Stimulated activated CD8-positive, alpha-beta memory T cell treated with anti-CD3 and anti-CD28 coated beads, Interleukin-2, amount 100 ng/mL, for 48 hours (primary cell): ENCODE results near the gene LITAF.
"Not testable (repeated sequence)": the region's sequence is repeated elsewhere in the genome, so short reads cannot be mapped to it uniquely, and the experiment has no call there.

Source experiments
- DNase-seq, 2 donors: peaks; one replicate each; pipeline ENCODE4 v3.0.0-alpha.2; 2020; ENCODE audit warnings: low read depth in 2 of 2

The LITAF gene

GRCh38 chr16:11620243-11621003 lies 33.7 kb upstream of the LITAF start:
- DNase-seq, result no peak

- DNase-seq, result no peak
Observed at GRCh38 chr16:11619327-11619851, 32.7 kb upstream of the LITAF start.

GRCh38 chr16:11618107-11618717 lies 31.5 kb upstream of the LITAF start:
- no peak for DNase-seq

GRCh38 chr16:11615748-11616447 lies 29.2 kb upstream of the LITAF start:
- no peak for DNase-seq

- no peak for DNase-seq
Observed at GRCh38 chr16:11614587-11615175, 28.0 kb upstream of the LITAF start.

GRCh38 chr16:11613381-11614303 lies 26.9 kb upstream of the LITAF start:
- no peak for DNase-seq

GRCh38 chr16:11612665-11613025 lies 25.9 kb upstream of the LITAF start:
- DNase-seq, result no peak

GRCh38 chr16:11611871-11612664 lies 25.3 kb upstream of the LITAF start:
- DNase-seq, result no peak

- DNase-seq, result no peak
Observed at GRCh38 chr16:11610580-11610979, 23.9 kb upstream of the LITAF start.

- no peak for DNase-seq
Observed at GRCh38 chr16:11610121-11610505, 23.4 kb upstream of the LITAF start.

GRCh38 chr16:11609474-11610120 lies 22.9 kb upstream of the LITAF start:
- DNase-seq, result no peak

- no peak for DNase-seq
Observed at GRCh38 chr16:11605891-11606290, 19.2 kb upstream of the LITAF start.

- DNase-seq, result no peak
Observed at GRCh38 chr16:11605564-11605886, 18.8 kb upstream of the LITAF start.

GRCh38 chr16:11604783-11605563 lies 18.3 kb upstream of the LITAF start:
- DNase-seq, result no peak

- DNase-seq, result not testable (repeated sequence)
Observed at GRCh38 chr16:11604296-11604695, 17.6 kb upstream of the LITAF start.

GRCh38 chr16:11603331-11603750 lies 16.6 kb upstream of the LITAF start:
- DNase-seq, result no peak

- DNase-seq, result no peak
Observed at GRCh38 chr16:11602321-11602720, 15.6 kb upstream of the LITAF start.

- DNase-seq, result no peak
Observed at GRCh38 chr16:11601911-11602310, 15.2 kb upstream of the LITAF start.

- no peak for DNase-seq
Observed at GRCh38 chr16:11601425-11601824, 14.7 kb upstream of the LITAF start.
